WERI-Rb-1 (cell line): ENCODE data around the gene PTPRN2.

Experiments
- DNase-seq: peaks from one replicate; pipeline ENCODE4 v3.0.0-alpha.2; 2020
- H3K27ac ChIP-seq: fragments of 250-450 bp; sonication (Bioruptor Pico); 2 replicates; pipeline ENCODE4 v1.5.1; 2020; ENCODE audit warnings: mild to moderate bottlenecking, moderate library complexity
- H3K27me3 ChIP-seq: fragments of 250-450 bp; sonication (Bioruptor Pico); 2 replicates; pipeline ENCODE4 v1.5.1; 2021; ENCODE audit warnings: mild to moderate bottlenecking, low read depth, moderate library complexity; ENCODE audit not compliant: insufficient read depth, severe bottlenecking
- H3K36me3 ChIP-seq: fragments of 250-450 bp; sonication (Bioruptor Pico); 2 replicates; pipeline ENCODE4 v1.5.1; 2020; ENCODE audit warnings: mild to moderate bottlenecking, moderate library complexity
- H3K4me3 ChIP-seq: 2 replicates; pipeline ENCODE4 v1.5.1; 2011; ENCODE audit warnings: low read depth, mild to moderate bottlenecking, control low read depth, low read length
- H3K9me3 ChIP-seq: fragments of 250-450 bp; sonication (Bioruptor Pico); 2 replicates; pipeline ENCODE4 v1.5.1; 2021; ENCODE audit warnings: mild to moderate bottlenecking, moderate library complexity; ENCODE audit not compliant: severe bottlenecking
- CTCF ChIP-seq: IDR thresholded peaks from 2 replicates; pipeline ENCODE4 v1.5.1; 2011; ENCODE audit warnings: low read depth, mild to moderate bottlenecking, control low read depth, inconsistent platforms, low read length

The PTPRN2 gene

GRCh38 chr7:157549612-157550299 lies 1037.9 kb downstream of the PTPRN2 start:
- H3K36me3 ChIP-seq, result no peaks in the 10 kb centered on the region; the same call in 1 of the 2 replicates
- no peaks in the 10 kb centered on the region for H3K27me3 ChIP-seq
- H3K4me3 ChIP-seq, result no peak overlapping the region
- H3K27ac ChIP-seq, result no peak overlapping the region
- H3K9me3 ChIP-seq, result no peaks in the 10 kb centered on the region
- TF ChIP-seq CTCF, result no peak
- DNase-seq, result peak; percentile 1

GRCh38 chr7:157548691-157549303 lies 1038.8 kb downstream of the PTPRN2 start:
- H3K27ac ChIP-seq, result no peak overlapping the region
- no peaks in the 10 kb centered on the region for H3K27me3 ChIP-seq
- H3K4me3 ChIP-seq, result no peak overlapping the region
- TF ChIP-seq CTCF, result no peak
- DNase-seq, result peak; percentile 27
- no peaks in the 10 kb centered on the region; the same call in 1 of the 2 replicates for H3K36me3 ChIP-seq
- no peaks in the 10 kb centered on the region for H3K9me3 ChIP-seq

GRCh38 chr7:157547611-157548010 lies 1040.0 kb downstream of the PTPRN2 start:
- Histone ChIP-seq H3K27ac (no peak overlapping the region), H3K27me3 (no peaks in the 10 kb centered on the region), H3K4me3 (no peak overlapping the region), H3K9me3 (no peaks in the 10 kb centered on the region), H3K36me3 (no peaks in the 10 kb centered on the region; the same call in 1 of the 2 replicates)
- TF ChIP-seq CTCF, result no peak
- DNase-seq, result peak; percentile 2

GRCh38 chr7:157547102-157547501 lies 1040.5 kb downstream of the PTPRN2 start:
- TF ChIP-seq CTCF, result no peak
- no peaks in the 10 kb centered on the region for H3K9me3 ChIP-seq
- H3K27ac ChIP-seq, result no peak overlapping the region
- H3K4me3 ChIP-seq, result no peak overlapping the region
- no peaks in the 10 kb centered on the region; the same call in 1 of the 2 replicates for H3K36me3 ChIP-seq
- H3K27me3 ChIP-seq, result no peaks in the 10 kb centered on the region
- DNase-seq, result peak; percentile 4

- no peak for TF ChIP-seq CTCF
Measured at GRCh38 chr7:157545681-157546060, 1042.0 kb downstream of the PTPRN2 start.

More at GRCh38 chr7:157545681-157546060, 1042.0 kb downstream of the PTPRN2 start:
- H3K9me3 ChIP-seq, result no peaks in the 10 kb centered on the region
- no peaks in the 10 kb centered on the region for H3K27me3 ChIP-seq
- H3K36me3 ChIP-seq, result no peaks in the 10 kb centered on the region; the same call in 1 of the 2 replicates
- H3K27ac ChIP-seq, result no peak overlapping the region
- DNase-seq, result no peak
- H3K4me3 ChIP-seq, result no peak overlapping the region
